Smooth muscle cell (in vitro differentiated cells): Measurements from ENCODE around the gene EIF4A3. TPM values are rescaled to one million over a fixed set of nuclear protein-coding genes. Genes with fewer than 3 reads are reported as not detected.

ENCODE experiments used
- DNase-seq: peaks from one replicate; lab custom pipeline; 2025; ENCODE audit not compliant: unreplicated experiment; lab: John Stamatoyannopoulos, UW
- H2AFZ ChIP-seq: fragments of 200-600 bp; sonication (generic); 2 replicates; pipeline ENCODE4 v1.6.0; 2016; ENCODE audit warnings: antibody characterized with exemption, low read depth, mild to moderate bottlenecking
- H3F3A ChIP-seq: fragments of 200-600 bp; sonication (generic); 2 replicates; pipeline ENCODE4 v1.6.0; 2017; ENCODE audit warnings: antibody characterized with exemption, low read depth
- H3K27ac ChIP-seq: fragments of 200-600 bp; sonication (generic); 2 replicates; pipeline ENCODE4 v1.5.1; 2016; ENCODE audit warnings: low read depth, mild to moderate bottlenecking
- H3K27me3 ChIP-seq: fragments of 200-600 bp; sonication (generic); 2 replicates; pipeline ENCODE4 v1.6.1; 2016; ENCODE audit warnings: low read depth, mild to moderate bottlenecking
- H3K36me3 ChIP-seq: fragments of 200-600 bp; sonication (generic); 2 replicates; pipeline ENCODE4 v1.5.1; 2016; ENCODE audit warnings: low read depth
- H3K4me1 ChIP-seq: fragments of 200-600 bp; sonication (generic); 2 replicates; pipeline ENCODE4 v1.5.1; 2016; ENCODE audit warnings: low read depth
- H3K4me2 ChIP-seq: fragments of 200-600 bp; sonication (generic); 2 replicates; pipeline ENCODE4 v1.6.0; 2016; ENCODE audit warnings: mild to moderate bottlenecking
- H3K4me3 ChIP-seq: fragments of 200-600 bp; sonication (generic); 2 replicates; pipeline ENCODE4 v1.5.1; 2016; ENCODE audit warnings: mild to moderate bottlenecking
- H3K79me2 ChIP-seq: fragments of 200-600 bp; sonication (generic); 2 replicates; pipeline ENCODE4 v1.6.0; 2016; ENCODE audit warnings: low read depth, mild to moderate bottlenecking
- H3K9ac ChIP-seq: fragments of 200-600 bp; sonication (generic); 2 replicates; pipeline ENCODE4 v1.6.0; 2016; ENCODE audit warnings: low read depth
- H3K9me3 ChIP-seq: fragments of 200-600 bp; sonication (generic); replicated peaks from 2 replicates; pipeline ENCODE4 v1.5.1; 2016; ENCODE audit warnings: low read depth
- H4K20me1 ChIP-seq: fragments of 200-600 bp; sonication (generic); 2 replicates; pipeline ENCODE4 v1.6.0; 2016; ENCODE audit warnings: low read depth
- CTCF ChIP-seq: fragments of 200-600 bp; sonication (generic); IDR thresholded peaks from 2 replicates; pipeline ENCODE4 v1.5.1; 2017; ENCODE audit warnings: borderline replicate concordance, mild to moderate bottlenecking, antibody characterized with exemption; ENCODE audit not compliant: insufficient read depth, poor library complexity, severe bottlenecking
- WGBS: methylation state at CpG from one replicate; pipeline ENCODE4 v1.1.7; 2016; ENCODE audit warnings: low lambda C conversion rate; 5-methylcytosine and 5-hydroxymethylcytosine counted together
- polyA plus RNA-seq: library from polyadenylated mRNA; unstranded; fragments of >200 nt; fragmentation: Nextera tagmentation; extraction: Ambion mirVana; gene quantifications from 2 replicates; pipeline ENCODE4 v1.2.1, GENCODE V29; 2016
- total RNA-seq: library from RNA; depleted of rRNA; stranded (reverse); fragments of >200 nt; gene quantifications from 2 replicates; pipeline ENCODE4 v1.2.3, GENCODE V29; 2014

Gene EIF4A3
- total and polyA plus RNA-seq, 2 experiments from 2014 or later, result 86.1 to 109 TPM

- no peak overlapping the region for H3K9ac ChIP-seq
- no peaks in the 10 kb centered on the region for H3K27me3 ChIP-seq
- no peaks in the 10 kb centered on the region for H3K79me2 ChIP-seq
- H3K27ac ChIP-seq, result no peak overlapping the region
- no peak for DNase-seq
- no peaks in the 10 kb centered on the region for H3K4me1 ChIP-seq
- WGBS, result 91% methylated on average over 30 of the region's 30 CpGs
- no peaks in the 10 kb centered on the region for H3K36me3 ChIP-seq
- H4K20me1 ChIP-seq, result no peaks in the 10 kb centered on the region
- no peak for TF ChIP-seq CTCF
- H3K9me3 ChIP-seq, result no peaks in the 10 kb centered on the region
- no peak overlapping the region for H3K4me3 ChIP-seq
- no peaks in the 10 kb centered on the region for H3F3A ChIP-seq
- H3K4me2 ChIP-seq, result no peak overlapping the region
- no peak overlapping the region for H2AFZ ChIP-seq
Measured at GRCh38 chr17:80182118-80182844, 35.4 kb upstream of the EIF4A3 start.

GRCh38 chr17:80181431-80181830 lies 34.5 kb upstream of the EIF4A3 start:
- no peaks in the 10 kb centered on the region for H4K20me1 ChIP-seq
- WGBS, result 95% methylated on average over 17 of the region's 17 CpGs
- H3F3A ChIP-seq, result no peaks in the 10 kb centered on the region
- H3K27ac ChIP-seq, result no peak overlapping the region
- H3K36me3 ChIP-seq, result no peaks in the 10 kb centered on the region
- H3K9me3 ChIP-seq, result no peaks in the 10 kb centered on the region
- no peak overlapping the region for H3K4me2 ChIP-seq
- no peaks in the 10 kb centered on the region for H3K79me2 ChIP-seq
- no peak overlapping the region for H2AFZ ChIP-seq
- H3K9ac ChIP-seq, result no peak overlapping the region
- DNase-seq, result no peak
- H3K27me3 ChIP-seq, result no peaks in the 10 kb centered on the region
- H3K4me1 ChIP-seq, result no peaks in the 10 kb centered on the region
- TF ChIP-seq CTCF, result no peak
- no peak overlapping the region for H3K4me3 ChIP-seq

- Histone ChIP-seq H3K4me2 (no peak overlapping the region), H3K9me3 (no peaks in the 10 kb centered on the region), H3F3A (no peaks in the 10 kb centered on the region), H3K9ac (no peak overlapping the region), H3K4me3 (no peak overlapping the region), H3K36me3 (no peaks in the 10 kb centered on the region), H3K4me1 (no peaks in the 10 kb centered on the region), H3K27ac (no peak overlapping the region), H3K27me3 (no peaks in the 10 kb centered on the region), H3K79me2 (no peaks in the 10 kb centered on the region), H4K20me1 (no peaks in the 10 kb centered on the region), H2AFZ (no peak overlapping the region)
- 93% methylated on average over 14 of the region's 14 CpGs for WGBS
- TF ChIP-seq CTCF, result no peak
- DNase-seq, result no peak
Measured at GRCh38 chr17:80180192-80180591, 33.3 kb upstream of the EIF4A3 start.

- no peaks in the 10 kb centered on the region for H3K9me3 ChIP-seq
- 92% methylated on average over 21 of the region's 21 CpGs for WGBS
Measured at GRCh38 chr17:80177986-80178595, 31.2 kb upstream of the EIF4A3 start.

More at GRCh38 chr17:80177986-80178595, 31.2 kb upstream of the EIF4A3 start:
- H3K27me3 ChIP-seq, result no peaks in the 10 kb centered on the region
- no peak overlapping the region for H3K27ac ChIP-seq
- no peak overlapping the region for H3K4me2 ChIP-seq
- H3K79me2 ChIP-seq, result no peaks in the 10 kb centered on the region
- no peak overlapping the region for H2AFZ ChIP-seq
- H3K36me3 ChIP-seq, result no peaks in the 10 kb centered on the region
- H3K4me1 ChIP-seq, result no peaks in the 10 kb centered on the region
- no peak overlapping the region for H3K9ac ChIP-seq
- no peaks in the 10 kb centered on the region for H4K20me1 ChIP-seq
- H3F3A ChIP-seq, result no peaks in the 10 kb centered on the region
- DNase-seq, result no peak
- no peak for TF ChIP-seq CTCF
- H3K4me3 ChIP-seq, result no peak overlapping the region
